Fibroblast of lung (primary cell): ENCODE results near the gene CDC42SE2.
"Not testable (repeated sequence)": the region's sequence is repeated elsewhere in the genome, so short reads cannot be mapped to it uniquely, and the experiment has no call there.

Source experiments
- EZH2 ChIP-seq: IDR thresholded peaks from 2 replicates; pipeline ENCODE4 v1.5.1; 2012; ENCODE audit warnings: low read length, control low read depth, mild to moderate bottlenecking; ENCODE audit errors: missing control alignments
- TF ChIP-seq, protein P1 (sequence below), 2 donors: IDR thresholded peaks in 1 of 2; conservative IDR thresholded peaks in 1 of 2; 1 replicate in 1 of 2; 2 replicates in 1 of 2; pipeline ENCODE4 v1.5.1; 2011 to 2012; ENCODE audit warnings: low read length in 2 of 2, control low read depth in 1 of 2, inconsistent platforms in 1 of 2, low read depth in 1 of 2, mild to moderate bottlenecking in 1 of 2

DNA sequence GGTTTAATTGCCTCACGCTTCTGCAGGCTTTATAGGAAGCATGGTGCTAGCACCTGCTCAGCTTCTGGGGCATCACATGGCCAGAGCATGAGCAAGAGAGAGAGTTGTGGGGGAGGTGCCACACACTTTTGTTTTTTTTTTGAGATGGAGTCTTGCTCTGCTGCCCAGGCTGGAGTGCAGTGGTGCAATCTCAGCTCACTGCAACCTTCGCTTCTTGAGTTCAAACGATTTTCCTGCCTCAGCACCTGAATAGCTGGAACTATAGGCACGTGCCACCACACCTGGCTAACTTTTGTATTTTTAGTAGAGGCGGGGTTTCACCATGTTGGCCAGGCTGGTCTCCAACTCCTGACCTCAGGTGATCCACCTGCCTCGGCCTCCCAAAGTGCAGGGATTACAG, 135.2 kb downstream of the CDC42SE2 start:
- TF ChIP-seq, protein P1, sequence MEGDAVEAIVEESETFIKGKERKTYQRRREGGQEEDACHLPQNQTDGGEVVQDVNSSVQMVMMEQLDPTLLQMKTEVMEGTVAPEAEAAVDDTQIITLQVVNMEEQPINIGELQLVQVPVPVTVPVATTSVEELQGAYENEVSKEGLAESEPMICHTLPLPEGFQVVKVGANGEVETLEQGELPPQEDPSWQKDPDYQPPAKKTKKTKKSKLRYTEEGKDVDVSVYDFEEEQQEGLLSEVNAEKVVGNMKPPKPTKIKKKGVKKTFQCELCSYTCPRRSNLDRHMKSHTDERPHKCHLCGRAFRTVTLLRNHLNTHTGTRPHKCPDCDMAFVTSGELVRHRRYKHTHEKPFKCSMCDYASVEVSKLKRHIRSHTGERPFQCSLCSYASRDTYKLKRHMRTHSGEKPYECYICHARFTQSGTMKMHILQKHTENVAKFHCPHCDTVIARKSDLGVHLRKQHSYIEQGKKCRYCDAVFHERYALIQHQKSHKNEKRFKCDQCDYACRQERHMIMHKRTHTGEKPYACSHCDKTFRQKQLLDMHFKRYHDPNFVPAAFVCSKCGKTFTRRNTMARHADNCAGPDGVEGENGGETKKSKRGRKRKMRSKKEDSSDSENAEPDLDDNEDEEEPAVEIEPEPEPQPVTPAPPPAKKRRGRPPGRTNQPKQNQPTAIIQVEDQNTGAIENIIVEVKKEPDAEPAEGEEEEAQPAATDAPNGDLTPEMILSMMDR (conservative IDR thresholded peaks at IDR 0.05 in 1 of 2, IDR thresholded peaks at IDR 0.05 in 1 of 2; ENCODE audit: low read depth in 1 of 2, low read length in 2 of 2): not testable (repeated sequence)
- not testable (repeated sequence) for TF ChIP-seq EZH2
